HG02981 (cell line): ENCODE measurements around the gene CASP3.
A peak's percentile ranks its signal among the peaks of the same experiment; 100 is the strongest.
"Not testable (repeated sequence)": the region's sequence is repeated elsewhere in the genome, so short reads cannot be mapped to it uniquely, and the experiment has no call there.

Experiments
- ATAC-seq: cut with Tn5 transposase; IDR thresholded peaks from one replicate; pipeline ENCODE4 v1.9.1; 2021; ENCODE audit warnings: mild to moderate bottlenecking, moderate library complexity; ENCODE audit not compliant: unreplicated experiment

Gene CASP3

GRCh38 chr4:184636897-184637296, 12.3 kb downstream of the CASP3 start:
- no peak for ATAC-seq

- no peak for ATAC-seq
These were observed 13.1 kb downstream of the CASP3 start for GRCh38 chr4:184636144-184636543.

- no peak for ATAC-seq
These were observed 13.9 kb downstream of the CASP3 start for GRCh38 chr4:184635381-184635780.

GRCh38 chr4:184632842-184633241, 16.4 kb downstream of the CASP3 start:
- ATAC-seq = no peak

GRCh38 chr4:184628103-184628502, 21.1 kb downstream of the CASP3 start:
- no peak for ATAC-seq

- ATAC-seq = not testable (repeated sequence)
These were observed 23.3 kb downstream of the CASP3 start for GRCh38 chr4:184625783-184626596.

- ATAC-seq = no peak
These were observed 24.2 kb downstream of the CASP3 start for GRCh38 chr4:184624972-184625554.

GRCh38 chr4:184624504-184624903, 24.7 kb downstream of the CASP3 start:
- not testable (repeated sequence) for ATAC-seq

GRCh38 chr4:184621518-184621917, 27.7 kb downstream of the CASP3 start:
- no peak for ATAC-seq

GRCh38 chr4:184620212-184620867, 28.9 kb downstream of the CASP3 start:
- no peak for ATAC-seq

GRCh38 chr4:184617600-184618196, 31.5 kb downstream of the CASP3 start:
- ATAC-seq = no peak

GRCh38 chr4:184616633-184617551, 32.4 kb downstream of the CASP3 start:
- ATAC-seq = peak; percentile 84

- not testable (repeated sequence) for ATAC-seq
These were observed 33.1 kb downstream of the CASP3 start for GRCh38 chr4:184616168-184616567.

- no peak for ATAC-seq
These were observed 34.7 kb downstream of the CASP3 start for GRCh38 chr4:184614509-184614908.

GRCh38 chr4:184613405-184613804, 35.8 kb downstream of the CASP3 start:
- ATAC-seq = no peak

- no peak for ATAC-seq
These were observed 37.2 kb downstream of the CASP3 start for GRCh38 chr4:184612074-184612473.

- not testable (repeated sequence) for ATAC-seq
These were observed 41.8 kb downstream of the CASP3 start for GRCh38 chr4:184607429-184607828.

GRCh38 chr4:184602857-184603256, 46.4 kb downstream of the CASP3 start:
- not testable (repeated sequence) for ATAC-seq

GRCh38 chr4:184600982-184601381, 48.3 kb downstream of the CASP3 start:
- ATAC-seq = not testable (repeated sequence)

GRCh38 chr4:184599492-184600135, 49.6 kb downstream of the CASP3 start:
- ATAC-seq = no peak
